Smooth muscle cell (in vitro differentiated cells): Measurements from ENCODE around the gene YPEL3. TPM values are rescaled to one million over a fixed set of nuclear protein-coding genes. Genes with fewer than 3 reads are reported as not detected.

Source experiments
- DNase-seq: peaks from one replicate; lab custom pipeline; 2025; ENCODE audit not compliant: unreplicated experiment; lab: John Stamatoyannopoulos, UW
- H2AFZ ChIP-seq: fragments of 200-600 bp; sonication (generic); 2 replicates; pipeline ENCODE4 v1.6.0; 2016; ENCODE audit warnings: antibody characterized with exemption, low read depth, mild to moderate bottlenecking
- H3F3A ChIP-seq: fragments of 200-600 bp; sonication (generic); 2 replicates; pipeline ENCODE4 v1.6.0; 2017; ENCODE audit warnings: antibody characterized with exemption, low read depth
- H3K27ac ChIP-seq: fragments of 200-600 bp; sonication (generic); 2 replicates; pipeline ENCODE4 v1.5.1; 2016; ENCODE audit warnings: low read depth, mild to moderate bottlenecking
- H3K27me3 ChIP-seq: fragments of 200-600 bp; sonication (generic); 2 replicates; pipeline ENCODE4 v1.6.1; 2016; ENCODE audit warnings: low read depth, mild to moderate bottlenecking
- H3K36me3 ChIP-seq: fragments of 200-600 bp; sonication (generic); 2 replicates; pipeline ENCODE4 v1.5.1; 2016; ENCODE audit warnings: low read depth
- H3K4me1 ChIP-seq: fragments of 200-600 bp; sonication (generic); 2 replicates; pipeline ENCODE4 v1.5.1; 2016; ENCODE audit warnings: low read depth
- H3K4me2 ChIP-seq: fragments of 200-600 bp; sonication (generic); 2 replicates; pipeline ENCODE4 v1.6.0; 2016; ENCODE audit warnings: mild to moderate bottlenecking
- H3K4me3 ChIP-seq: fragments of 200-600 bp; sonication (generic); 2 replicates; pipeline ENCODE4 v1.5.1; 2016; ENCODE audit warnings: mild to moderate bottlenecking
- H3K79me2 ChIP-seq: fragments of 200-600 bp; sonication (generic); 2 replicates; pipeline ENCODE4 v1.6.0; 2016; ENCODE audit warnings: low read depth, mild to moderate bottlenecking
- H3K9ac ChIP-seq: fragments of 200-600 bp; sonication (generic); 2 replicates; pipeline ENCODE4 v1.6.0; 2016; ENCODE audit warnings: low read depth
- H3K9me3 ChIP-seq: fragments of 200-600 bp; sonication (generic); replicated peaks from 2 replicates; pipeline ENCODE4 v1.5.1; 2016; ENCODE audit warnings: low read depth
- H4K20me1 ChIP-seq: fragments of 200-600 bp; sonication (generic); 2 replicates; pipeline ENCODE4 v1.6.0; 2016; ENCODE audit warnings: low read depth
- CTCF ChIP-seq: fragments of 200-600 bp; sonication (generic); IDR thresholded peaks from 2 replicates; pipeline ENCODE4 v1.5.1; 2017; ENCODE audit warnings: borderline replicate concordance, mild to moderate bottlenecking, antibody characterized with exemption; ENCODE audit not compliant: insufficient read depth, poor library complexity, severe bottlenecking
- WGBS: methylation state at CpG from one replicate; pipeline ENCODE4 v1.1.7; 2016; ENCODE audit warnings: low lambda C conversion rate; 5-methylcytosine and 5-hydroxymethylcytosine counted together
- polyA plus RNA-seq: library from polyadenylated mRNA; unstranded; fragments of >200 nt; fragmentation: Nextera tagmentation; extraction: Ambion mirVana; gene quantifications from 2 replicates; pipeline ENCODE4 v1.2.1, GENCODE V29; 2016
- total RNA-seq: library from RNA; depleted of rRNA; stranded (reverse); fragments of >200 nt; gene quantifications from 2 replicates; pipeline ENCODE4 v1.2.3, GENCODE V29; 2014

Gene YPEL3
- total and polyA plus RNA-seq, 2 experiments from 2014 or later, result 37.5 to 65.9 TPM

GRCh38 chr16:30079480-30079879 is 16.5 kb downstream of the YPEL3 start:
- TF ChIP-seq CTCF, result no peak
- DNase-seq, result no peak
- H3K79me2 ChIP-seq, result peaks cover 41% of the 10 kb centered on the region

GRCh38 chr16:30078744-30079143 is 17.3 kb downstream of the YPEL3 start:
- H3K4me1 ChIP-seq, result peaks cover 11% of the 10 kb centered on the region
- H2AFZ ChIP-seq, result no peak overlapping the region
- H4K20me1 ChIP-seq, result peaks cover 52% of the 10 kb centered on the region
- no peaks in the 10 kb centered on the region for H3K27me3 ChIP-seq
- H3K27ac ChIP-seq, result no peak overlapping the region
- no peaks in the 10 kb centered on the region for H3K9me3 ChIP-seq
- WGBS, result over 99% methylated on average over 7 of the region's 7 CpGs
- H3K4me3 ChIP-seq, result no peak overlapping the region
- no peaks in the 10 kb centered on the region for H3K36me3 ChIP-seq
- TF ChIP-seq CTCF, result no peak
- peaks cover 41% of the 10 kb centered on the region for H3K79me2 ChIP-seq
- no peak overlapping the region for H3K9ac ChIP-seq
- DNase-seq, result no peak
- no peak overlapping the region for H3K4me2 ChIP-seq
- H3F3A ChIP-seq, result peaks cover 11% of the 10 kb centered on the region

More at GRCh38 chr16:30079480-30079879, 16.5 kb downstream of the YPEL3 start:
- Histone ChIP-seq H3K4me1 (peaks cover 11% of the 10 kb centered on the region), H3K9ac (no peak overlapping the region), H3K36me3 (no peaks in the 10 kb centered on the region), H2AFZ (no peak overlapping the region), H4K20me1 (peaks cover 52% of the 10 kb centered on the region), H3K27ac (no peak overlapping the region), H3K27me3 (no peaks in the 10 kb centered on the region), H3F3A (peaks cover 7% of the 10 kb centered on the region), H3K4me2 (no peak overlapping the region), H3K9me3 (no peaks in the 10 kb centered on the region), H3K4me3 (no peak overlapping the region)
- 98% methylated on average over 7 of the region's 7 CpGs for WGBS

- peak overlapping the region; percentile 75 for H3K27ac ChIP-seq
- DNase-seq, result no peak
- H3K4me1 ChIP-seq, result peaks cover 11% of the 10 kb centered on the region
- H3F3A ChIP-seq, result peaks cover 17% of the 10 kb centered on the region
- H3K4me2 ChIP-seq, result peak overlapping the region; percentile 98
- H3K9ac ChIP-seq, result no peak overlapping the region
- H3K79me2 ChIP-seq, result peaks cover 41% of the 10 kb centered on the region
- H3K27me3 ChIP-seq, result no peaks in the 10 kb centered on the region
- TF ChIP-seq CTCF, result no peak
- H3K4me3 ChIP-seq, result no peak overlapping the region
- no peak overlapping the region for H2AFZ ChIP-seq
- no peaks in the 10 kb centered on the region for H3K9me3 ChIP-seq
- H3K36me3 ChIP-seq, result no peaks in the 10 kb centered on the region
- 72% methylated on average over 6 of the region's 6 CpGs for WGBS
- H4K20me1 ChIP-seq, result peaks cover 51% of the 10 kb centered on the region
Observed at GRCh38 chr16:30077656-30078055, 18.4 kb downstream of the YPEL3 start.

- no peaks in the 10 kb centered on the region for H3K9me3 ChIP-seq
- H3K4me2 ChIP-seq, result peak overlapping the region; percentile 98
- no peaks in the 10 kb centered on the region for H3K27me3 ChIP-seq
- WGBS, result 13% methylated on average over 18 of the region's 33 CpGs
- TF ChIP-seq CTCF, result no peak
- peak overlapping the region; percentile 97 for H3K9ac ChIP-seq
- no peaks in the 10 kb centered on the region for H3K36me3 ChIP-seq
- H2AFZ ChIP-seq, result no peak overlapping the region
- peaks cover 50% of the 10 kb centered on the region for H3K79me2 ChIP-seq
- H3K4me1 ChIP-seq, result peaks cover 11% of the 10 kb centered on the region
- peak overlapping the region; percentile 83 for H3K4me3 ChIP-seq
- DNase-seq, result no peak
- peaks cover 51% of the 10 kb centered on the region for H4K20me1 ChIP-seq
- peaks cover 21% of the 10 kb centered on the region for H3F3A ChIP-seq
- peak overlapping the region; percentile 75 for H3K27ac ChIP-seq
Observed at GRCh38 chr16:30076276-30076791, 19.7 kb downstream of the YPEL3 start.
